Omental fat pad (tissue), 4 donors: ENCODE results near the gene DGKB. TPM values are rescaled to one million over a fixed set of nuclear protein-coding genes. Genes with fewer than 3 reads are reported as not detected.

ENCODE experiments used
- ATAC-seq: fragments of 150-250 bp; one replicate; pipeline ENCODE4 v1.9.1; 2016; ENCODE audit warnings: mild to moderate bottlenecking, moderate library complexity; ENCODE audit not compliant: low FRiP score
- DNase-seq: peaks from one replicate; pipeline ENCODE4 v3.0.0-alpha.2; 2019; ENCODE audit warnings: low spot score
- total RNA-seq, 4 donors: library from RNA; depleted of rRNA; stranded (reverse); fragments of >200 nt; gene quantifications; one replicate each; pipeline ENCODE4 v1.1.0, GENCODE V29; 2016
- TF ChIP-seq, protein P1 (sequence below), 3 donors: fragments of 450-650 bp; IDR thresholded peaks; one replicate each; pipeline ENCODE4 v1.5.1; 2016 to 2017; ENCODE audit warnings: antibody characterized with exemption in 3 of 3, mild to moderate bottlenecking in 3 of 3, moderate library complexity in 2 of 3

DGKB gene
- total RNA-seq, 4 donors from 2014 or later: 0.12 to 2.8 TPM; not detected in 2

DNA sequence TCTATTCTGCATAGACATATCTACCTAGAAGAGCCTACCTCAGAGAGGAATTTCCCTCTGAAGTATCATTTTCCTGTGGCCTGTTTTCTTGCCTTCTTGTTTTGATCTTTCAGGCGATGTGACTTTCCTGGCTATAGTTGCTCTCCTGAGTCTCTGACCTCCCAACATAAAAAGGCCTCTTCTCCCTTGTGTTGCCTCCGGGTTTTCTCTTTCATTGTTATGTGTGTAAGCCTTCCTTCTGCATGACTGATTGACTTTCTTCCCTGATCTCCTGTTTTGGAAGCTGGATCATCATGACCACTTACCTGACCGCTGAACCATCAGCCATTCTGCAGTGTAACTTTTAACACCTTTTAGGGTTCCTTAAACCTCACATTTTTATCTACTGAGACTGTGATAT lies 471.6 kb downstream of the DGKB start:
- no peak for ATAC-seq
- DNase-seq: no peak
- TF ChIP-seq, protein P1, sequence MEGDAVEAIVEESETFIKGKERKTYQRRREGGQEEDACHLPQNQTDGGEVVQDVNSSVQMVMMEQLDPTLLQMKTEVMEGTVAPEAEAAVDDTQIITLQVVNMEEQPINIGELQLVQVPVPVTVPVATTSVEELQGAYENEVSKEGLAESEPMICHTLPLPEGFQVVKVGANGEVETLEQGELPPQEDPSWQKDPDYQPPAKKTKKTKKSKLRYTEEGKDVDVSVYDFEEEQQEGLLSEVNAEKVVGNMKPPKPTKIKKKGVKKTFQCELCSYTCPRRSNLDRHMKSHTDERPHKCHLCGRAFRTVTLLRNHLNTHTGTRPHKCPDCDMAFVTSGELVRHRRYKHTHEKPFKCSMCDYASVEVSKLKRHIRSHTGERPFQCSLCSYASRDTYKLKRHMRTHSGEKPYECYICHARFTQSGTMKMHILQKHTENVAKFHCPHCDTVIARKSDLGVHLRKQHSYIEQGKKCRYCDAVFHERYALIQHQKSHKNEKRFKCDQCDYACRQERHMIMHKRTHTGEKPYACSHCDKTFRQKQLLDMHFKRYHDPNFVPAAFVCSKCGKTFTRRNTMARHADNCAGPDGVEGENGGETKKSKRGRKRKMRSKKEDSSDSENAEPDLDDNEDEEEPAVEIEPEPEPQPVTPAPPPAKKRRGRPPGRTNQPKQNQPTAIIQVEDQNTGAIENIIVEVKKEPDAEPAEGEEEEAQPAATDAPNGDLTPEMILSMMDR (IDR thresholded peaks at IDR 0.05): no peak

DNA sequence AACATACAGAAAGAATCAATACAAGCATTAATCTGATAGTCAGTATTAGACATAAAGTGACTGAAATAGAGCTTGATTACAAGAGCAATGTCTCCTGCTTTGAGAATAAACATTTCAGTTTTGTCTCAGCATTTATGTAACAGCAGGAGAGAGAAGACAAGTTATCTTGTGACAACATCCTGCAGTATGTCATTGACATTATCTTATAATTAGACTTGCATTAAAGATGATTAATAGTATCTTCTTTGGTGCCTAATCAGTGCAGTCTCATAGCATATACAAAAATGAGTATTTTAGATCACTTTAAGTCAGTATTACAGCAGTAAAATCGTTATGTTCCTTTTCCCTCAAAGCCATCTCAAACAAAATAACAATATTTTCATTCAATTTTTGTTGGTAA lies 477.0 kb downstream of the DGKB start:
- ATAC-seq (no peak), DNase-seq (no peak)
- TF ChIP-seq, protein P1 (IDR thresholded peaks at IDR 0.05): no peak

DNA sequence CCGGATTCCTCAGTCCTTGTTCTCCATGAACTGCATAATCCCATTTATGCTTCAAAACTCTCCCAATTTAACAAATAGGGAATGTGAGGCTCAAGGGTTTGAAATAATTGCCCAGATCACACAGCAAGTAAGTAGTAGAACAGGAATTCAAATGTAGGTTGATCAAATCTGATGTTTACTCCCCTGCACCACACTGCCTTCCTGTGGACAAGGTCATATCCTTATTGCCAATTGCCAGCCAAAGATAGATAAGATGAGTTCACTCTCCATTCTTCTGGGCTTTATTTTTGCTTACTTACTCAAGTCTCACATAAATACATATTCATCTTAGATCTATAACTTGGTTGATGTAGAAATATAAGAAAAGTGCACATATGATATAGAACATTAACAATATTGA lies 477.9 kb downstream of the DGKB start:
- DNase-seq (no peak), ATAC-seq (no peak)
- TF ChIP-seq, protein P1 (IDR thresholded peaks at IDR 0.05): no peak

DNA sequence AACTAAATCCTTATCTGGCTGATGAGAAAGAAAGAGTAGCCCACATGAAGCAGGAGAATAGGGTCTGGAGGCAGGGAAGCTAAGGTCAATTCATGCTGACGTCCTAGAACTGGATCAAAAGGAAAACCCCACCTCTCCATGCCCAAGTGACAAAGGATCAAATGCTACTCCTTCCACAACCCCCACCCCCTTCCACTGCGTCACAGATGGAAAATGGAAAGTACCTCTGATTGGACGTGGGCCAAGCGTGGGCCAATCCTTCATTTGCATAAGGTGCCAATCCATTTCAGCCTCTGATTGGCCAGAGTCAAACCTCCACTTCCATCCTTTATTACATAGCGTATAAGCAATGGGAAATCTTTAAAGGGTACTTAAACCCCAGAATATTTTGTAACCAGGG lies 481.8 kb downstream of the DGKB start:
- DNase-seq: no peak
- ATAC-seq: no peak

DNA sequence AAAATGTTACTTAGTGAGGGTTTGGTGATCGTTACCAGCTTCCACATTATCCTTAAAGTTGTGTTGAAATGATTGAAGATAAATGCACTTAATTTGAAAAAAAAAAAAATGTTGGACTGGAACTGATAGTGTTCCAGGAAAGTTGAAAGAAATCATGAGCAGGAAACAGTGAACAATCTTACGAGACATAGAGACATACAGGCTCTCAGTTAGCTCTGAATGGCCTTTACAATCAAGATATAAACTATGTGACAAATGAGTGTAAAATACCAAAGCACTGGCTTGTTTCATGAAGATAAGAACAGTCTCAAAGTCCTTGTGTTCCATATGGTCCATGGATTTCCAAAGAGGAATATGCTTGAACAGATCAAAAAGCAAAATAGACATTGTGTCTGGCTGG lies 483.0 kb downstream of the DGKB start:
- TF ChIP-seq, protein P1 (IDR thresholded peaks at IDR 0.05): no peak
- no peak for DNase-seq
- no peak for ATAC-seq

More for the DNA sequence above, 481.8 kb downstream of the DGKB start:
- TF ChIP-seq, protein P1 (IDR thresholded peaks at IDR 0.05): no peak

DNA sequence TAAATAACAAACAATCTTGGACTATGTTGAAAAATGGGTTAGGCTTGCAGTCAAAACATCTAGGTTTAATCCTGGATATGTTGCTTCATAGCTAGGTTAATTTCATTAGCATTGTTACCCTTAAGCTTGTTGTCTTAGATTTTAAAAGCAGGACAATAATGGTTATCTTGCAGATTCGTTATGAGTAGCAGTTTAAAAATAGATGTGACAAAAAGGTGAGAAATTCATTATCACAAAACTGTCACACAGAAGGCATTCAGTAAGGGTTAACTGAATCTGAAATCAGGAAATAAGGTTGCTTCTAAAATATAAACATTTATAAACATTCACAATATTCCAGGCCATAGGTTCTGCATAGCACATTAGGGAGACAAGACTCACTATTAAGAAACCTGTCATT lies 483.9 kb downstream of the DGKB start:
- TF ChIP-seq, protein P1 (IDR thresholded peaks at IDR 0.05): no peak
- ATAC-seq (no peak), DNase-seq (no peak)

DNA sequence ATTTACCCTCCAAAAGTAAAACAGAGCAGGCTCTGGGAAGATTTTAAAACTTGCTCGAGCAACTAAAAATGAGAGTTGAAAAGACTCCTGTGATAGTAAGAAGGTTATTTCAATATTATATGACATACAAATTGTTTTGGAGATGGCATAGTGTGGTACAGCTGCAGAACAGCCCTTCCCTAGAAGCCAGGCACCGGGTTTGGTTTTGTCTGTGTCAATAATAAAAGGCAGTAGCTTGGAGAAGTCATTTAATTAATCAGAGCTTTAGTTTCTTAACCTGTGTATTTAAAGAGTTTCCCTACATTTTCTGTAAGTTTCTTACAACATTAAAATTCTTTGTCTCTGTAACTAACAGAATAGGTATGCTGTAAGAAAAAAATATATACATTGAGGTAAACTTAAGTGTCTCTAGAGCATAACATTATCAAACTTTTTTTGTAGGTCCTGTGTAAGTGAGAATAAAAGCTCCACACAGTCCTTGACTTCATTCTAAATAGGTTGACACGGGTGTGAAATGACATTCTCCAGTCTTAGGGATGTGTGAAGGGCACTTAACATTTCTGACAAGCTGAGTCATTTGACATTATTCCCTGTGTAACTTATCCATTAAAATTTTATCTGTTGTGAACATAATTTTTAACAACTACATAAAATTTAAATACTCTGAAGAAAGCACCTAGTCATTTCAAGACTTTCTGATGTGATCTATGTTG lies 488.1 kb downstream of the DGKB start:
- ATAC-seq: no peak

More for the DNA sequence above, 488.1 kb downstream of the DGKB start:
- DNase-seq: no peak
- TF ChIP-seq, protein P1 (IDR thresholded peaks at IDR 0.05): no peak
